Thoracic aorta (tissue), 2 donors: ENCODE measurements around the gene BCAS3. TPM values are rescaled to one million over a fixed set of nuclear protein-coding genes. Genes with fewer than 3 reads are reported as not detected.
A peak's percentile ranks its signal among the peaks of the same experiment; 100 is the strongest.

Source experiments
- ATAC-seq: fragments of 150-250 bp; one replicate; pipeline ENCODE4 v1.8.0; 2017; ENCODE audit warnings: low read depth; ENCODE audit not compliant: insufficient number of reproducible peaks, low FRiP score
- DNase-seq: peaks from one replicate; pipeline ENCODE4 v3.0.0-alpha.2; 2020; ENCODE audit warnings: low spot score
- H3K27ac ChIP-seq, 2 donors: fragments of 200-600 bp; sonication (generic); 1 replicate in 1 of 2; 2 replicates in 1 of 2; pipeline ENCODE4 v1.5.1; 2016; ENCODE audit warnings: mild to moderate bottlenecking in 2 of 2, moderate library complexity in 2 of 2
- H3K27me3 ChIP-seq: fragments of 200-600 bp; sonication (generic); replicated peaks from 2 replicates; pipeline ENCODE4 v1.6.0; 2016; ENCODE audit warnings: mild to moderate bottlenecking; ENCODE audit not compliant: insufficient read depth
- H3K36me3 ChIP-seq: fragments of 200-600 bp; sonication (generic); one replicate; pipeline ENCODE4 v1.5.1; 2016
- H3K4me1 ChIP-seq, 2 donors: fragments of 200-600 bp; sonication (generic); 1 replicate in 1 of 2; 2 replicates in 1 of 2; pipeline versions ENCODE4 v1.5.1 to v1.6.0; 2016; ENCODE audit warnings: low read depth in 2 of 2, mild to moderate bottlenecking in 1 of 2; ENCODE audit not compliant: control insufficient read depth in 1 of 2
- H3K4me3 ChIP-seq: fragments of 200-600 bp; sonication (generic); 2 replicates; pipeline ENCODE4 v1.5.1; 2016; ENCODE audit warnings: mild to moderate bottlenecking
- H3K9me3 ChIP-seq: fragments of 200-600 bp; sonication (generic); 2 replicates; pipeline ENCODE4 v1.5.1; 2016
- total RNA-seq, 2 donors: library from RNA; depleted of rRNA; stranded (reverse); fragments of >200 nt; gene quantifications; one replicate each; pipeline versions ENCODE4 v1.1.0 to v1.2.3, GENCODE V29; 2016
- TF ChIP-seq, protein P1 (sequence below): fragments of 200-600 bp; sonication (generic); IDR thresholded peaks from one replicate; pipeline ENCODE4 v1.5.1; 2019; ENCODE audit warnings: antibody characterized with exemption

Gene BCAS3
- total RNA-seq, 2 donors from 2014 or later: 35.1 to 69.3 TPM

GRCh38 chr17:61396586-61397085 is 719.0 kb downstream of the BCAS3 start:
- TF ChIP-seq, protein P1, sequence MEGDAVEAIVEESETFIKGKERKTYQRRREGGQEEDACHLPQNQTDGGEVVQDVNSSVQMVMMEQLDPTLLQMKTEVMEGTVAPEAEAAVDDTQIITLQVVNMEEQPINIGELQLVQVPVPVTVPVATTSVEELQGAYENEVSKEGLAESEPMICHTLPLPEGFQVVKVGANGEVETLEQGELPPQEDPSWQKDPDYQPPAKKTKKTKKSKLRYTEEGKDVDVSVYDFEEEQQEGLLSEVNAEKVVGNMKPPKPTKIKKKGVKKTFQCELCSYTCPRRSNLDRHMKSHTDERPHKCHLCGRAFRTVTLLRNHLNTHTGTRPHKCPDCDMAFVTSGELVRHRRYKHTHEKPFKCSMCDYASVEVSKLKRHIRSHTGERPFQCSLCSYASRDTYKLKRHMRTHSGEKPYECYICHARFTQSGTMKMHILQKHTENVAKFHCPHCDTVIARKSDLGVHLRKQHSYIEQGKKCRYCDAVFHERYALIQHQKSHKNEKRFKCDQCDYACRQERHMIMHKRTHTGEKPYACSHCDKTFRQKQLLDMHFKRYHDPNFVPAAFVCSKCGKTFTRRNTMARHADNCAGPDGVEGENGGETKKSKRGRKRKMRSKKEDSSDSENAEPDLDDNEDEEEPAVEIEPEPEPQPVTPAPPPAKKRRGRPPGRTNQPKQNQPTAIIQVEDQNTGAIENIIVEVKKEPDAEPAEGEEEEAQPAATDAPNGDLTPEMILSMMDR: no peak
- Histone ChIP-seq H3K27me3 (no peaks in the 10 kb centered on the region), H3K4me1 (peaks cover 9 to 46% of the 10 kb centered on the region in 2 donors)

DNA sequence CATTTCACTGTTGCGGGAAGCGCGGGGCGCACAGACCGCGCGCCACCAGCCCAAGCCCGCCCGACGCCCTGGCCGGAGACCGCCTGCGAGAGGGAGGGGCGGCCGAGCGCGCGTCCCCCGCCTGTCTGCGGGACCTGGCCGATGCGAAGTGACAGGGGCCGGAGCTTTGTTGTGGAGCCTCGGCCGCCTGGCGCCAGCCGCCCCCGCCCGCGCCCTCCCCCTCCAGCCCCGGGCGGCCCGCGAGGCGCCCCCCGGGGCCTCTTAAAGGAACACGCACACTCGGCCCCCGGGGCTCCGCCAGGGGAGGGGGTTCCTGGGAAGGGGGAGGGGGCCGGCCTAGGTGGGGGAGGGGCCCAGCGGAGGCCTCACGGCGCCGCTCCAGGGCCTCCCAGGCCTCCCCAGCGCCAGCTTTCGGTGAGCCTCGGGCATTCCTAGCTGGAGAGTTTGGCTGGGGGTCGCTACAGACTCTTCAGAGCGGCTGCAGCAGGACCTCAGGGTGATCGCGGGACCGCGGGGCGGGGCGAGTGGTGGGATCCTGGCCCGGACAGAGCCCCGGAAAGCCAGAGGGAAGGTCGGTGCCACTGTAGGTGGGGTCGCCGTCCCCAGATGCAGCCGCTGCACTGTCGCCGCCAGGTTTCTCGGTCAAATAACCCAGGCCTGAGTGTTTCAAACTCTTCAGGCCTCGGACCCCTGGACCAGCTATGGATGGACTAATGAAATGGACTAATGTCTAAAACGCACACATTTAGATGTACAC is 719.6 kb downstream of the BCAS3 start:
- H3K27me3 ChIP-seq: no peaks in the 10 kb centered on the region

More at GRCh38 chr17:61396586-61397085, 719.0 kb downstream of the BCAS3 start:
- H3K4me3 ChIP-seq: peak overlapping the region; percentile 87
- H3K27ac ChIP-seq: peak overlapping the region; percentile 44 to 91
- DNase-seq: no peak
- H3K36me3 ChIP-seq: no peaks in the 10 kb centered on the region
- no peak for ATAC-seq
- no peaks in the 10 kb centered on the region for H3K9me3 ChIP-seq

GRCh38 chr17:61398721-61399130 is 721.1 kb downstream of the BCAS3 start:
- H3K27ac ChIP-seq: peak overlapping the region; percentile 91
- no peaks in the 10 kb centered on the region for H3K9me3 ChIP-seq
- H3K27me3 ChIP-seq: no peaks in the 10 kb centered on the region

More for the DNA sequence above, 719.6 kb downstream of the BCAS3 start:
- Histone ChIP-seq H3K4me3 (peak overlapping the region; percentile 87), H3K36me3 (no peaks in the 10 kb centered on the region), H3K4me1 (peaks cover 9 to 51% of the 10 kb centered on the region in 2 donors), H3K27ac (peak overlapping the region; percentile 44 to 91), H3K9me3 (no peaks in the 10 kb centered on the region)
- TF ChIP-seq, protein P1: no peak
- no peak for DNase-seq
- no peak for ATAC-seq

DNA sequence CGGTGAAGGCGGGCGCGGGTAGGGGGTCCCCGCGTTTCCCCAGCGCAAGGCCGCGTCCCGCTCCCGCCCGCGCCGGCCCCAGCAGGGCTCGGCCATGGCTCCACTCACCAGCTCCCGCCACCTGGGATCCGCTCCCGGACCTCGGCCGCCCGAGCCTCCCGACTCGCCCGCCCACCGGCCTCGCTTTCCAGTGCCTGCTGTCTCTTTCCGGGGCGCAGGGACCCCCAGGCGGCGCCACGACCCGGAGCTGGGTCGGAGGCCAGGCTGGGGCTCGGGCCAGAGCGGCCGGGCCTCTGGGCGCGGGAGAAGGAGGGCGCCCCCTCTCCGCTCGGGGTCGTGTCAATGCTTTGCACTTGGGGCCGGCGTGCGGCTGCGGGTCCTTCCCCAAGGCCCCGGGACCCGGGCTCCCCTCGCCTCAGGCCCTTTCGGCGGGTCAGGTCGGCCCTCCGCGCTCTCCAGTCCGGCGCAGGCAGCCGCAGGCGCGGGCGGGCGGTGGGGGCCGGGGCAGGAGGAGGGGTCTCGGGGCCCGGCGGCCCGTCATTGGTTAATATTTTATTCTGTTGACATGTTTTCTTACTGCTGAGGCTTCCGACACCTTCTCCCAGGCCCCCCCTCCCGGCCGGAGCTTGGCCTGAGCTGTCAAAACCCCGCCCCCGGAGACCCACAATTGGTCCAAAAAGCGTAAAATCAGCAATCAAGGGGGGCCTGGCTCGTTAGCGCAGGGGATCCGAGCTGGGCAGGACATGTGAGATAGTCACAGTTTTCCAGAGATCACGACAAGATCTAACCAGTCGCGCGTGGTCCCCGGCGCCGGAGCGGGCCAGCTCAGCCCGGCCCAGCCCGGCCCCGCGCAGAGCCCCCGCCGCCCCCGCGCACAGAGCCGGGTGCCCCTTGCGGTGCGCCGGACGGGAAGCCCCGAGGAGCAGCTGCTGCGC is 721.7 kb downstream of the BCAS3 start, which contains the start of gene TBX2:
Gene TBX2 (plus strand): TSS at position 713 of the 935 bp plus-strand sequence. CDS start 334 bp downstream, outside the sequence.
- Histone ChIP-seq H3K4me1 (peaks cover 9 to 69% of the 10 kb centered on the region in 2 donors), H3K27me3 (no peaks in the 10 kb centered on the region), H3K9me3 (no peaks in the 10 kb centered on the region), H3K4me3 (peak within 1 kb of the TSS; percentile 87), H3K27ac (peak within 1 kb of the TSS; percentile 91), H3K36me3 (peaks cover 3% of the 10 kb centered on the region)
- TF ChIP-seq, protein P1: no peak
- DNase-seq (peak; percentile 63), ATAC-seq (peak; percentile 35)

More at GRCh38 chr17:61398721-61399130, 721.1 kb downstream of the BCAS3 start:
- ATAC-seq: no peak
- peaks cover 3% of the 10 kb centered on the region for H3K36me3 ChIP-seq
- TF ChIP-seq, protein P1: no peak
- H3K4me1 ChIP-seq: peaks cover 9 to 64% of the 10 kb centered on the region in 2 donors
- peak overlapping the region; percentile 87 for H3K4me3 ChIP-seq
- no peak for DNase-seq
